Activated T-cell treated with anti-CD3 and anti-CD28 coated beads, Interleukin-2, amount 50 U/mL, for 4 hours (primary cell): ENCODE measurements around the gene KRTCAP2. TPM values are rescaled to one million over a fixed set of nuclear protein-coding genes. Genes with fewer than 3 reads are reported as not detected.
"Not testable (repeated sequence)": the region's sequence is repeated elsewhere in the genome, so short reads cannot be mapped to it uniquely, and the experiment has no call there.

Experiments used
- ATAC-seq, 2 donors: fragments of 200-7000 bp; cut with Tn5 transposase; one replicate each; pipeline ENCODE4 v1.10.0; 2021
- DNase-seq: peaks from one replicate; pipeline ENCODE4 v3.0.0-alpha.2; 2020
- H3K27me3 Mint-ChIP-seq: one replicate; pipeline ENCODE4 v1.8.0; 2021; ENCODE audit warnings: low read depth, mixed read lengths
- H3K36me3 Mint-ChIP-seq: one replicate; pipeline ENCODE4 v1.8.0; 2022; ENCODE audit warnings: mixed read lengths; ENCODE audit not compliant: insufficient read depth
- H3K4me1 Mint-ChIP-seq: one replicate; pipeline ENCODE4 v1.8.0; 2021; ENCODE audit warnings: low read depth, mixed read lengths
- H3K4me3 Mint-ChIP-seq: one replicate; pipeline ENCODE4 v1.8.0; 2021; ENCODE audit warnings: mild to moderate bottlenecking, moderate library complexity, mixed read lengths
- H3K9me3 Mint-ChIP-seq: one replicate; pipeline ENCODE4 v1.8.0; 2021; ENCODE audit warnings: mixed read lengths
- total RNA-seq, 3 donors: library from RNA; stranded (reverse); gene quantifications; one replicate each; pipeline ENCODE4 v1.2.1, GENCODE V29; 2021

Gene KRTCAP2
- total RNA-seq = 100 to 1,000 TPM; 191 to 204 (median 193) TPM

GRCh38 chr1:155172732-155173477 is at the start of gene KRTCAP2:
Gene KRTCAP2 (minus strand): TSS chr1:155173304. CDS start chr1:155173224, 80 bp downstream.
- Mint-ChIP-seq H3K4me3 (peak within 1 kb of the TSS; percentile 95), H3K27me3 (no peaks in the 10 kb centered on the region), H3K9me3 (no peaks in the 10 kb centered on the region), H3K36me3 (peaks cover 14% of the 10 kb centered on the region), H3K4me1 (peaks cover 48% of the 10 kb centered on the region)
- ATAC-seq = peak; percentile 82 to 85
- peak; percentile 90 for DNase-seq

DNA sequence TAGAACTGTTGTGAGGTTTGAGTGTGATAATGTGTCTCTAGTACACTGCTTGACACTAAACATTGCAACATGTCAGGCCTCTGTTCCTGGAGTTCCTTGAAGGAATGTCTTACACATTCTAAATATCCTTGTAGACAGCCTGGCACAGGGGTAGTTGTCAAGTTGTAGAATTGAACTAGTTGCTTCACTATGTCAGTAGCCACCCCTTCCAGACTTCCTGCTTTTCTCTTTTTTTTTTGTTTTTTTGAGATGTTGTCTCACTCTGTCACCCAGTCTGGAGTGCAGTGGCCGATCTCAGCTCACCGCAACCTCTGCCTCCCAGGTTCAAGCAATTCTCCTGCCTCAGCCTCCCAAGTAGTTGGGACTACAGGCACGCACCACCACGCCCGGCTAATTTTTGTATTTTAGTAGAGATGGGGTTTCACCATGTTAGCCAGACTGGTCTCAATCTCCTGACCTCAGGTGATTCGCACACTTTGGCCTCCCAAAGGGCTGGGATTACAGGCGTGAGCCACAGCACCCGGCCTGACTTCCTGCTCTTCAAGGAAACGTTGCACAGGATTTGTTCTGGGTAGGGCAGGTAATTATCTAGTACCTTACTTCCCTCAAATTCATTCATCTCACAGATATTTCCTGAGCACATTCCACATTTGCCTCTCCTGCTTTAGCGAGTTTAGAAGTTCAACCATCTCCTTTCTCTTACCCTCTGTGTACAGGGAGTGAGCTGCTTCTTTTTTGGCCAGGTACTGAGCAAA is 47.3 kb upstream of the KRTCAP2 start:
- H3K4me1 Mint-ChIP-seq = peaks cover 22% of the 10 kb centered on the region
- DNase-seq, H3K9me3 Mint-ChIP-seq, H3K36me3 Mint-ChIP-seq, H3K4me3 Mint-ChIP-seq, ATAC-seq, H3K27me3 Mint-ChIP-seq: not testable (repeated sequence)

DNA sequence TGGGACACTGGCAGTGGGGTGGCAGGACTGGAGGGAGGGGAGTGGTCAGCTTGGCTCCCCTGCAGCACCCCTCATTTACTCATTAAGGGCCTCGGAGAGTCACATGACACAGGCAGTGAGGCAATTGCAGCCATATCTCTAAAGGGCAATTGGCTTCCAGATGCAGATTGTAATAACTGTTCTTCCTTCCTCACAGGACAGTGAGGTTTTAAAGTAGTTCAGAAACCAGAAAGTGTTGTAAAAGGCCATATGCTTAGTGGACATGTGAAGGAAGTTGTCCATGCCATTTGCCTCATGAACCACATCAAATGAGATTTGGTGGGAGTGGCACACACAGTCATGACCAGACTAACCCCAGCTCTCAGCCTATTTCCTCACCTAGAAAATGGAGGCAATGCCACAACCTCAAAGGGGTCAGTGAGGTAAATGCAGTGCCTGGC is 46.5 kb upstream of the KRTCAP2 start:
- Mint-ChIP-seq H3K9me3 (no peaks in the 10 kb centered on the region), H3K36me3 (peaks cover 4% of the 10 kb centered on the region), H3K4me3 (no peak overlapping the region), H3K4me1 (peaks cover 29% of the 10 kb centered on the region), H3K27me3 (no peaks in the 10 kb centered on the region)
- DNase-seq (no peak), ATAC-seq (peak in 1 of 2 donors; percentile 36)

DNA sequence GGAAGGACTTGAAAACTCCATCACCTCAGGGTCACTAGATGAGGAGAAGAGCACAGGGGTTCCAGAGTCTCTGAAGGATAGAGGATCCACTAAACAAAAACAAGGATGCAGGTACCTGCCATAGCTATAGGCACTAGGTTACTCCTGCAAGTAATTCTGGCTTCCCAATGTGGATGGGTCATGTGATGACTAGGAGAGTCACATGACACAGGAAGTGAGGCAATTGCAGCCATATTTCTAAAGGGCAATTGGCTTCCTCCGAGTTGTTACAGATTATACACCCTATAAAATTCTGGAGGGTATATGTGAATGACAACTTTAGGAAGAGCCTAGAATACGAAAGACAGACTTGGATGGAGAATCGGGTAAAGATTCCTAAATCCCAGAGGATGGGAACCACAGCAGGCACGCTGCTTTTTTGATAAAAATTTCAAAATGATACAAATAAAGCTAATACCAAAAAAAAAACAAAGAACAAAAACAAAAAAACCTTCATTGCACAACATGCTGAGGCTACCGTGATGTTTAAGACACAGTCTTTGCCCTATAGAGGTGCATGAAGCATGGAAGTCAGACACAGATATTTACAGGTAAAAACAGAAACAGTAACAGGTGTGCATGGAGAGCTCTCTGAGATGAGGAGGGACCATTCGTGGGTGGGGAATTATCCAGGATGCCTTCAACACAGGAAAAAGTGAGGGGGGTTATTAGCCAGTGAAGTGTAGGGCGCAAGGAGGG is 45.9 kb upstream of the KRTCAP2 start:
- Mint-ChIP-seq H3K4me1 (peaks cover 29% of the 10 kb centered on the region), H3K4me3 (no peak overlapping the region), H3K36me3 (peaks cover 4% of the 10 kb centered on the region), H3K27me3 (no peaks in the 10 kb centered on the region), H3K9me3 (no peaks in the 10 kb centered on the region)
- peak in 1 of 2 donors; percentile 9 for ATAC-seq
- no peak for DNase-seq

GRCh38 chr1:155214702-155215101 is 41.6 kb upstream of the KRTCAP2 start:
- DNase-seq, H3K4me3 Mint-ChIP-seq, H3K27me3 Mint-ChIP-seq, H3K9me3 Mint-ChIP-seq: not testable (repeated sequence)
- Mint-ChIP-seq H3K36me3 (peaks cover 12% of the 10 kb centered on the region), H3K4me1 (peaks cover 24% of the 10 kb centered on the region)
- peak; percentile 20 to 23 for ATAC-seq

GRCh38 chr1:155212051-155212440 is 38.9 kb upstream of the KRTCAP2 start:
- not testable (repeated sequence) for H3K27me3 Mint-ChIP-seq, DNase-seq, H3K4me3 Mint-ChIP-seq, H3K9me3 Mint-ChIP-seq, ATAC-seq
- Mint-ChIP-seq H3K4me1 (peaks cover 30% of the 10 kb centered on the region), H3K36me3 (peaks cover 12% of the 10 kb centered on the region)

DNA sequence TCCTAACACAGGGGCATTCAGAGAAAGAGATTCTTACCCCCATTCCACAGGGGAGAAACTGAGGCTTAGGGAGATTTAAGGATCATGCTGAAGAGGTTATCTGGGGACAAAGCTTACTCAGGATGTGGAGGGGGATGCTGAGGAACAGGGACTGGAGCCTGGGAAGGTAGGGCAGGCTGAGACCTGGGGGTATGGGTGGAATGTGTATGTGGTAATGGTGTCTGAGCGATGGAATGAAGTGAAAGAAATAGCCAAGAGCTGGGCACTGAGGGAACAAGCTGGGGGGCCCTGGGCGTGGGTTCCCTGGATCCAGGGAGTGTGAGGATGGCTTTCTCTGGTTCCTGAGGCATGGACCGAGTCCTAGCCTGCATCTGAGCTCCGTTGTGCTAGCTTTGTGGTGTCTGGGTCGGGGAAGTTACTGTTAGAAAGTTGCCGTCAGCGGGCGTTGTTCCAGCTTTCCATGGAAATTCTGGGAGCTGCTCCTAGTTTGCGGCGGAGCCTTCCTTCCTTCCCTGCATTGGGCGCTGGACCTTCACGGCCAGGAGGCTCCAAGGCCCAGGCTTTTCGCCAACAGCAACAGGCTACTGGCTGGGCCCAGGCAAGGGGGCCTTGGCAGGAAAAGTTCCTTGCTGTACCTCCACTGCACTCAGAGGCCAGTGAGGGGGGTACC is 38.4 kb upstream of the KRTCAP2 start:
- H3K4me3 Mint-ChIP-seq = not testable (repeated sequence)

DNA sequence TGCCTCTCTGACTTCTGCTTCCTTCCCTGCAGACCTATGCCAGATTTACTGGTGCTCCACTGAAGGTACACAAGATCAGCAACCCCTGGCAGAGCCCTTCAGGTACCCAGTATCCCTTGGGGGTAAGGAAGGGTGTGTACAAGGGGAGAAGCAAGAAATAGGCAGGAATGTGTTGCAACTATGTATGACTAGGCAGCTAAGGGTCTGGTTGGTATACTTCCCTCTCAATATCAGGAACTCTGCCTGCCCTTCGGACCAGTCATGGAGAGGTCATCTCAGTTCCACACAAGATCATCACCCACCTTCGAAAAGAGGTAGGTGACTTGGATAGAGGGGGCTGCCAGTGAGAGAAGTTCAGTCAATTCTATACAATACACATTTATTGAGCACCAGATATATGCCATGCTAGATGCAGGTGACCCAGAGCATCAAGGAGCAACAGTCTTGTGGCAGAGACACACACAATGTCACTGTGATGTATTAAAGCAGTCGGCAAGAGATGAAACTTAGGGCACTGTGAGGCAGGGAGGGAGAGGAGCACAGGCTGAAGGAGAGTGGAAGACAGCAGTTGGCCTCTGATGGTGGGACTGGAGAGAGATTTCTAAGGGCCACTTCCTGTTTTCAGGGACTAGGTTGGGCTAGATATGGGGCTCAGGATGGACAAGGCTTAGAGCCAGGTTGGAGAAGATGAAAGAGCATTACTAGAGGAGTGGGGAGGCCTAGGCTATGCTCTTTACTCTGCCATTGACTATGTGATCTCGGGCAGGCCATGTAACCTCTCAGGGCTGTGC is 37.4 kb upstream of the KRTCAP2 start:
- ATAC-seq = no peak

More for the DNA sequence above, 38.4 kb upstream of the KRTCAP2 start:
- peaks cover 34% of the 10 kb centered on the region for H3K4me1 Mint-ChIP-seq
- ATAC-seq, H3K27me3 Mint-ChIP-seq, H3K9me3 Mint-ChIP-seq, DNase-seq: not testable (repeated sequence)
- peaks cover 12% of the 10 kb centered on the region for H3K36me3 Mint-ChIP-seq

DNA sequence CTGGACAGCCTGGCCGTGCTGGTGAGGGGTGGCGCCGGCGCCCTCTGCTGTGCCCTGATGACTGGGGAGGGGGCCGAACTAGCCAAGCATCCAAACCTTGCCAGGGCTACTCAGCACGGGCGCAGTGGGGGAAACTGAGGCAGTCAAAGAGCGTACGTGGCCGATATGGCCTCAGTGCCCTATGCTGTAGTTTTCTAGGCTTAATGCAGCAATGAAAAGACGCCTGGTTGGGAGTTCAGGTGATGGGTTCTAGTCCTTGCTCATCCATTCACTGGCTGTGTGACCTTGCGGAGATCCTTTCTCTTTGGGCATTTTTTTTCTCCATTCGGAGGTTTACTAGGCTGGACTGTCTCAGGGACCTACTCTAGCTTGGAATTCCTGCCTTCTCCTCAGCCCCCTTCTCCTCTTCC is 36.2 kb upstream of the KRTCAP2 start:
- H3K27me3 Mint-ChIP-seq = no peaks in the 10 kb centered on the region
- H3K4me1 Mint-ChIP-seq = peaks cover 24% of the 10 kb centered on the region
- peak overlapping the region; percentile 91 for H3K4me3 Mint-ChIP-seq
- H3K9me3 Mint-ChIP-seq = no peaks in the 10 kb centered on the region
- ATAC-seq (no peak), DNase-seq (no peak)
- H3K36me3 Mint-ChIP-seq = peaks cover 8% of the 10 kb centered on the region

More for the DNA sequence above, 37.4 kb upstream of the KRTCAP2 start:
- DNase-seq = no peak
- Mint-ChIP-seq H3K27me3 (no peaks in the 10 kb centered on the region), H3K9me3 (no peaks in the 10 kb centered on the region), H3K4me3 (peak overlapping the region; percentile 91), H3K4me1 (peaks cover 32% of the 10 kb centered on the region), H3K36me3 (peaks cover 11% of the 10 kb centered on the region)

GRCh38 chr1:155208541-155209311 is 35.6 kb upstream of the KRTCAP2 start, which contains the start of gene MTX1:
Gene MTX1 (plus strand): TSS chr1:155208695. CDS start chr1:155208805, 110 bp downstream.
- peaks cover 24% of the 10 kb centered on the region for H3K4me1 Mint-ChIP-seq

GRCh38 chr1:155207806-155208540 is 34.9 kb upstream of the KRTCAP2 start, which contains the start of gene THBS3:
Gene THBS3 (minus strand): TSS chr1:155207897. CDS start chr1:155207876, 21 bp downstream.
- Mint-ChIP-seq H3K4me3 (peak within 1 kb of the TSS; percentile 91), H3K36me3 (peaks cover 8% of the 10 kb centered on the region), H3K9me3 (no peaks in the 10 kb centered on the region), H3K27me3 (no peaks in the 10 kb centered on the region), H3K4me1 (peaks cover 24% of the 10 kb centered on the region)
- ATAC-seq = no peak
- no peak for DNase-seq

More at GRCh38 chr1:155208541-155209311, 35.6 kb upstream of the KRTCAP2 start, which contains the start of gene MTX1:
- peak; percentile 89 to 92 for ATAC-seq
- peak; percentile 82 for DNase-seq
- H3K27me3 Mint-ChIP-seq = no peaks in the 10 kb centered on the region
- H3K36me3 Mint-ChIP-seq = peaks cover 8% of the 10 kb centered on the region
- H3K9me3 Mint-ChIP-seq = no peaks in the 10 kb centered on the region
- peak within 1 kb of the TSS; percentile 91 for H3K4me3 Mint-ChIP-seq
